COLO829 (cell line): ENCODE results near the gene COL16A1.

Experiments used
- DNase-seq: peaks from one replicate; pipeline ENCODE4 v3.0.0; 2012; ENCODE audit warnings: low spot score

Gene COL16A1

DNA sequence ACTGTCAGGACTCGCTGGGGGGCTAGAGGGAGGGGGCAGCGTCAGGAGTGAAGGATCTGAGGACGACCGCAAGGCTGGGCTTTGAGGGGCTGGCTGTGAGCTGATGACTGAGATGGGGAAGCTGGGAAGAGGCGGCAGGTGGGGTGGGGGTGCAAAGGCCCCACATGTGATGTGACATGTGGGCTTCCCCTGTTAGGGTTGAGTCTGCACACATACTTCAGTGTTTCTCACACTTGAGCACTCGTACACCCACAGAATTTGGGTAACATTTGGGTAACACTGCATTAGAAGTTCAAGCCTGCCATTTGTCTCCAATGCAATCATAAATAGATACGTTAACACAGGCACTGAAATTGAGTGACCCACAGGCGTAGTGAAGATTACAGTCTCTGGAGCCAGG is 16.2 kb downstream of the COL16A1 start:
- no peak for DNase-seq

DNA sequence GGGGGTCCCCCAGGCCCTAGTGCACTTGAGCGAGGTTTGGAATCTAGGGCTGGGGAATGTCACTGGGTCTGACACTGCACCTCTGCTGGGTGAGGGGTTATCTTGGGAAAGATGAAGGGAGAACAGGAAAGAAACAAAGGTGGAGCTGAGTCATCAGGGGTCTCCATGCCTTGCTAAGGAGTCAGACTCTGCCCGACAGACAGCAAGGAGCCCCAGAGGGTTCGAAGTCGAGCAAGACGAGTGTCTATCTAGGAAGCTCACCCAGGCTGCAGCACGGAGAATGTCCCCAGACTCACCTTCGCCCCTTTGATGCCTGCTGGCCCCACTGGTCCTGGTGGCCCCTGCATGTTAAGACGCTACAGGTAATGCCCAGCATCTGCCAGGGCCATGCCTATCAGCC is 18.0 kb downstream of the COL16A1 start:
- no peak for DNase-seq

DNA sequence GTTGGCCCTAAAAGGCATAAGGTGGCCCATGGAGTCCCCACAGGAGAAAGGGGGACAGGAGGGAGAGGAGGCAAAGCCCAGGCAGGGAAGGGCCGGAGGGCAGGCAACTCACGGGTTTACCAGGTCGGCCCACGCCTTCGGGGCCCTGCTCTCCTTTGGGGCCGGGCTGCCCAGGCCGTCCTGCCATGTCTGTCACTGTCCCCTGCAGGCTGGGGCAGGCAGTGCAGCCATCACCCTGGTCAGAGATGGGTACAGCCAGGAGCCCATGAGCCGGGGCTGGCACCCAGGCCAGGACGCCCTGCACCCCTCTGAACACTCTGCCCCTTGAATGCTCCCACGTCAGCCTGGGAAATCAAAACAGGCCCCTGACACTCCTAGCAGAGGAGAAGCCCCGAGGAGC is 19.8 kb downstream of the COL16A1 start:
- no peak for DNase-seq

DNA sequence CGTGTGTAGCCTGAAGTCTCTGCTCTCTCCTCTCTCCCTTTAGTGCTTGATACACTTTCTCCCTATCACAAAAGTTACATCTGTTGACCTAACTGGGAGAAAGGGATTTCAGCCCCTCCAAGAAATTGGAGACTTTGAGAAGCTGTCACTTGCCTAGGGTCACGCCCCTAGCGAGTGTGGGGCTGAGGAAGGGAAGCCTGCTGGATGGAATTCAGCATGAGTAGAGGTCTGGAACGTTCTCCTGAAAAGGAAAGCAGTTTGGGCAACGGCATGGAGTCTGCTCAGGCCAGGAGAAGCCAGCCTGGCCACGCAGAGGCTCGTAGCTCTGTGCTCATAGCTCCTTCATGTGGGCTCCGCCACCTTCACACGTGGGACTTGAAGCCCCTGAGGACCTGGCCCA is 22.4 kb downstream of the COL16A1 start:
- DNase-seq, result no peak

DNA sequence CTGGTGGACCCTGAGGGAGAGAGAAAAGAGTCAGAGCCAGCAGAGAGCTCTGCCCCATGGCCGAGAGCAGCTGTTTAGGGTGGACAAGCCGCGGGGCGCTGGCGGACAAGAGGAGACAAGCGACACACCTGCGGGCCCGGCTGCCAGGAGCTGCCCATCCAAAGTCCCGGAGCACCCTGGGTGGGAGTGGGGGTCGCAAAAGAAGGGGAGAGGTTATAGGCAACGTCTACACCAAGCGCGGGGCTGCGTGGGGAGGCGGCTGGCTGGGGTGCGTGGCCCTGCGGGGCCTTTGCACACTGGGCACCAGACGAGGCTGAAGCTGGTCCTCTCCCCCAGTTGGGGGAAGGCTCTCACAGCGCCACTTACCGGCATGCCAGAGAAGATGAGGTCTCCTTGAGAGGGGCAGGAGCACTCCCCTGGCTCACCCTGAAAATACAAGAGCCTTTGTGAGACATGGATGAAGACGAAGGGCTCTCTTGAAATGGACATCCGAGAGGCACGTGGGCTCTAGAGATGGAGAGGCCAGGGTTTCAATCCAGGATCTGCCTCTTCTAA is 24.1 kb downstream of the COL16A1 start:
- DNase-seq, result no peak

DNA sequence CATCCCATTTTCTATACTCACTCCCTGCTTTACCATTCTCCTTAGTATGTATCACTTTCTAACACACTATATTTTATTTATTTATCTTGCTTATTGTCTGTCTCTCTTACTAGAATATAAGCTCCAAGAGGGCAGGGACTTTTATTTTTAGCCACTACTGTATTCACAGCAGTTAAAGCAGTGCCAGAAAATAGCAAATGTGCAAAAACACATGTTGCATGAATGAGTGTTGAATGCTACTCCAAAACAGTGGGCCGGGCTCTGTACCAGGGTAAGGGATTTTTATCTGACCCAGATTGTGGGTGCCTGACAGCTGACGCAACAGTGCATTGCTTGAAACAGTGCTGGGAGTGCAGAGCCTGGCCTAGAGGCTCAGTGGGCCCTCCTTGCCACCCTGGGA is 24.7 kb downstream of the COL16A1 start:
- DNase-seq, result no peak

DNA sequence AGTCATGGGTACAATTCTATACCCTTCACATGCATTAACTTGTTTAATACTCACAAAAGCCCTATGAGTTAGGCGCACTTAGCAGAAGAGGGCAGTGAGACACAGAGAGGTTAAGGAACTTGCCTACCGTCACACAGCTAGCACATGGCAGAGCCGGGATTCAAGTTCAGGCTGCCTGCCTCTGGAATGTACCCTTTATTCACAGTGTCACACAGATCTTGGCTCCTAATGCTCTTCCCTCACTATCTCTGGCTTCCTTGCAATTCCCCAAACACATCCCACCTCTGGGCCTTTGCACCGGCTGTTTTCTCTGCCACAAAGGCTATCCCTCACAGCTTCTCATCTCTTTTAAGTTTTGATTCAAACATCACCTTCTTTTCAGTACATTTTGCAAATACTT is 25.1 kb downstream of the COL16A1 start:
- DNase-seq, result no peak

DNA sequence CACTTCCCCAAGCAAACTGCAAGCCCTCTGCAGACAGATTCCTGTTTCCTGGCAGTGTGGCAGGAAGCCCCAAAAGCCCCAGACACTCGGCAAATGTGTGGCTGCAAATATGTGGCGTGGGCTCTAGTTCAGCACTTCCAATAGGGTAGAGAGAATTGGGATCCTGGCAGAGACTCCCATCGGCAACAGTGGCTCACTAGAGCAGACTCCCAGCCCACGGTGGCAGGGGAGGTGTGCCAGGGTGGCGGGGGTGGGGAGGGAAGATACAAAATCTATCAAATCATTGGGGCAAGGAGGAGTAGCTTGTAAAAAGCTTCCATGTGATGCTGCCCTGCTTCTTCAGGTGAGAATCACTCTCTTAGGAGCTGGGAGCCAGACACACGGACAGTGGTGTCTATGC is 25.9 kb downstream of the COL16A1 start:
- DNase-seq, result no peak

DNA sequence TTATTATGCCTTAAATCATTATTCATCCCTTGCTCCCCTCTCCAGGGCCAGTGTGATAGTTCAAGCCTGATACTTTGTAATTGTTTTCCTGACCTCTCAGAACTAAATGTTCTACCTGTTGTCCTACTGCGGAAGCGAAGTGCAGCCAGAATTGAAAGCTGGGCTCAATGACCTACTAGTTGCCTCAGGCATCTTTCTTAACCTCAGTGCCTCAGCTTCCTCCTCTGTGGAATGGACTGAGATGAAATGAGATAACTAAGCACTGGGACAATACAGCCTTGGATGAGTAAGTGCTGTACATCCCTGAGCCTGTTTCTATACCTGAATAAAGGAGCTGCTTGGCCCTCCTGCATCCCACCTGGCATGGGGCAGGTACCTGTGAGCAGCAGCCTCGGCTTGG is 26.4 kb downstream of the COL16A1 start:
- DNase-seq, result no peak

DNA sequence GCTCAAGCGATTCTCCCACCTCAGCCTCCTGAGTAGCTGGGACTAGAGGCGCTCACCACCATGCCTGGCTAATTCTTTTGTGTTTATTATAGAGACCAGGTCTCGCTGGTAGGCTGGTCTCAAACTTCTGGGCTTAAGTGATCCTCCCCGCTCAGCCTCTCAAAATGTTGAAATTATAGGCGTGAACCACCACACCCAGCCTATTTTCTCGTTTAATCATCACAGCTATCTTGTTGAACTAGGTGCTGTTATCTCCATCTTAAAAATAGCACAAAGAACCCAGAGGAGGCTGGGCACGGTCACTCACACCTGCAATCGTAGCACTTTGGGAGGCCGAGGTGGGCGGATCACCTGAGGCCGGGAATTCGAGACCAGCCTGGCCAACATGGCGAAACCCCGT is 28.1 kb downstream of the COL16A1 start:
- DNase-seq, result no peak

DNA sequence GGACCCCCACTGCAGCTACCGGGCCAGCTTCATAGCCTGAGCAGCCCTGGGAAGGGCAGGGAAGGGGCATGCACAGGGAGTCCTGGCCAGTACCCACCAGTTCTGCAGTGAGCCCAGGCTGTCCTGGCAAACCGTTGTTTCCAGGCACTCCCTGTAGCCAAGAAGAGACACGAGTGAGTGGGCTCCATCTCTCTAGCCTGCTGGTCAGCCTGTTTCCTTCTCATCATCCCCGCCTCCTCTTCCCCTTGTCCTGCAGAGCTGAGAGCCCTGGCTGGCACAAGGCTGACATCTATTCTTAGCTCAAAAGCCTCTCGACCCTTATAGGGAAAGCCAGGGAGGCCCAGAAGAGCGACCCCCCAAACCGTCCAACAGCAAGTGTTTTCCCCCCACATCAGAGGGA is 28.7 kb downstream of the COL16A1 start:
- DNase-seq, result no peak

DNA sequence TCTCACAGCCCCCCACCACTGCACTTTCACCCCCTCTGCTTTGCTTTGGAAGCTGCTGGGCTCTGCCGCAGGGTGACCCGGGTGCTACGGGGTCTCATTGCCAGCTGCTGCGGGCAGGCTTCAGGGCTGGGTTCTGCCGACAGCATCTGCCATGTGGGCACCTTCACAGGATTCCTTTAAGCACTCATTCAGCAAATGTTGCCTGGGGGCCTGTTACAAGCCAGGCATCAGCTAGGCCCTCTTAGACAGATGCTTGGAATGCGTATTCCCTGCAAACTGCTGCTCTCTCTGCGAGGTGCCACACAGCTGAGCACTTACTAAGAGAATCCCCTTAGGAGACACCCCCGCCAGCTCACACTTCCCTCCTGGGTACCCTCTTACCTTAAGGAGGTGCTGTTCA is 29.2 kb downstream of the COL16A1 start:
- DNase-seq, result no peak

DNA sequence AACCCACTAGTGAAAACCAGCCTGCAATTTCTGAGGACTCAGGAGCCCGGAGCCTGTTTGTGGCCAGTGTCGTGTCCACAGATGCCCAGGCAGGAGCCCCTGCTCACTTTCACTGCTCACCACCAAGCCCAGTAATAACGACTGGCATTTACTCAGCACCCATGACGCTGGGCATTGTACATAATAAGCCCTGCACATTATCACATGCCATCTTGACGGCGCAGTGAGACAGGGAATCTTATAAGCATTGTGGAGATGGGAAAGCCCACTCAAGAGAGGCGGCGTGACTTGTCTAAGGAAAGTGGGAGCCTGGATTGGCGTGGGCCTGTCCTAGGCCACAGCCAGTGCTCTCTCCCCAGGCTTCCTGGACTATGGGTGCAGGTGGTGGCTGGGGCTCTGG is 30.4 kb downstream of the COL16A1 start:
- DNase-seq, result no peak

DNA sequence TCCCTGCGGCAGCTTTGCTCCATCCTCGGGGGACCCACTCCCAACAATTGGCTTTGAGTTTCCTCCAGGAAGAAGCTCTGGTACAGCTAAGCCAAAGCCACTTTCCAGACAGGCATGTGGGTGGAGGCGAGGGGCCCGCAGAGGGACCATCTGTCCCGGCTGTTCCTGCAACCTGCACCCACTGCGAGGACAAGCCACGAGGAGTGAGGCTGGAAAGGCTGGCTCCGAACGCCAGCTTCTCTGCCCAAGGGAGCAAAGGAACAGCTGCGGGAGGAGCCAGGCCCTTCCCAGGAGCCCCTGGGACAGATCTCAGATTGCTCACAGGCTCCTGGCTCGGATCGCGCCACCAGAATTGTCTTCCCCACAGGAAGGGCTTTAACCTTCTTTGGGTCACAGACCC is 30.8 kb downstream of the COL16A1 start:
- DNase-seq, result no peak

DNA sequence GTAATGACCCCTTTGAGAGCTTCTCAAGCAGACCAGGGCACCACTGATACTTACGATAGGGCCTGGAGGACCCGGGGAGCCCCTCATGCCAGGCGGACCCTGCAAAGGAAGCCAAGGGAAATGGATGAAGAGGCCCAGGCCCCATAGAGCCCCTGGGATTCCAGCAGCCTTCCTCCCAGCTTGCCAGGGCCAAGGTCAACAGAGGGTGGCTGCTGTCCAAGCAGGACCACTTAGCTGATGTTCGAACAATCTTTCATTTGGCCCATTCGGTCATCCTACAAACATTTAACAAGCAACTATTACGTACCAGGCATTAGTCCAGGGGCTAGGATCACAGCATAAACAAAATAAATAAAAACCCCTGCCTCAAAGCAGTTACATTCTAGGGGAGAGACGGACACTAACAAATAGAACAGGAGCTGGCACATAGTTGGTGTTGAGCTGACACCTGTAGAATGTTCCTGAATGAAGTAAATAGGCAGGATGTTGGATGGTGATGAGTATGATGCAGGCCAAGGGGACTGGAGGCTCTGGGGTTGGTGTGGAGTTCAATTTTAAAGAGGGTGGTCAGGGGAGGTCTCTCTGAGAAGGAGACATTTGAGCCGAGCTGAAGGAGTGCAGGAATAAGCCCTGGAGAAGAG is 32.1 kb downstream of the COL16A1 start:
- DNase-seq, result no peak

DNA sequence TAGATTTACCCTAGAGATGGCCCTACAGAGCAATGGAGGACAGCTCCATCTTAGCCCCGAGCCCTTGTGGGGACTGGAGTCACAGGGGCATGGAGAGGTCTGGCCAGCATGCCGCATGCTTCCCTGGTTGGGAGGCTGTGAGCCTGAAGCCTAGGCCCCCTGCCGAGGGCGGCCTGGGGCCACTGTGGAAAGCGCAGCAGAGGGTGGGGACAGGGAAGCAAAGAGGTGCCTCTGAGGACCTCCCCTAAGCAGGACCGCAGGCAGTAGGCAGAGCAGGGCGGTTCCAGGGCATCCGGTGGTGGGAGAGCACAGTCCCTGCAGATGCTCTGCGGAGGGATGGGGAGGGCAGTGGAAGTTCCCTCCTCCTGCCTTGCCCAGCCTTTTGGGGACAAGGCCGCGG is 32.7 kb downstream of the COL16A1 start:
- DNase-seq, result no peak

DNA sequence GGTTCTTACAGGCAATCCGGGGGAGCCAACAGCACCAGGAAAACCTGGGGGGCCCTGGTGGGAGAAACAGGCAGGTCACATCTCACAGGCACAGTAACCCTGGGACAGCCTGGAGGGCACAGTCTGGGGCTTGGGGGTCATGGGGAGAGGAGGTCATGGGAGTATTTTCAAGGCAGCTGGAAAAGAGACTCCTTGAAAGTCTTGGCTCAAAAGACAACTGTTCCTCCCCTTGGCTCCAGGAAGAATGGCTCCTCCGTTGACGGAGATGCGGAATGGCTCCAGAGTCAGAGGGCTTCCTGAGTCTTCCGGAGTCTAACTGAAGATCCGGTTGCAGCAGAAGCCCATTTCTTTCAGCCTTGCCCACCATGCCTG is 33.2 kb downstream of the COL16A1 start:
- DNase-seq, result no peak

DNA sequence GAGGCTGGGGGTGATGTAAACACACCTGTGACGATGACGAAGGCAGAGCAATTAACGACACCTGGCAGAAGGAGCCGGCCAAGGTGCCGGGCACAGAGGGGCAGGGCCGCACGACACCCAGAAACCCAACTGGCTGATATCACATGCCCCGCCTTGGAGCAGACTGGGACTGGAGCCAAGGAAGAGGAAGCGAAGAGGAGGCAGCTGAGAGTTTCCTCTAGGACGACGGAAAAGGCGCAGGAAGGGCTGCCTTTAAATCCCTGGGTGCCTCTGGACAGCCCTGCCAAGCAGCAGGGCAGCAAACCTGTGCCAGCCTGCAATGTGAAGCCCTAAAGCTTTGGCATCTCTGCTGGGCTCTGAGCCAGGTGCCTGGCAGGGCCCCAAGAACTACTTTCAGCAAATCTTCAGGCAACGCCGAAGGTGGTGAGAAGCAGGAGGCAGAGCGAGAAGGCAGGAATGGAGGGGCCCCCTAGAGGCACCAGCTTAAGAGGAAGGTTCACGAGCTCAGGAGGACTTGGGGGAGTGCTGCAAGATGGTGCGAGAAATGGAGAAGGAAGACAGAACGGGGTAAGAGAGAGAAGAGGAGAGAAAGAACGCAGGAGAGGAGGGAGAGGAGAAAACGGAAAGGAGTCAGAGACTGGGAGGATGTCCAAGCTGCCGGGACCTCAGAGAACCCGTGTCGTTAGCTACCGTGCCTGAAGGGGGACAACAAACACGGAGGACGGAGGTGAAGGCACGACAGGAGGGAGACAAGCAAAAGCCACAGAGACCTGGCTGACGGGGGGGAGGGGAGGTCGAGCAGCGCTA is 33.8 kb downstream of the COL16A1 start:
- no peak for DNase-seq

DNA sequence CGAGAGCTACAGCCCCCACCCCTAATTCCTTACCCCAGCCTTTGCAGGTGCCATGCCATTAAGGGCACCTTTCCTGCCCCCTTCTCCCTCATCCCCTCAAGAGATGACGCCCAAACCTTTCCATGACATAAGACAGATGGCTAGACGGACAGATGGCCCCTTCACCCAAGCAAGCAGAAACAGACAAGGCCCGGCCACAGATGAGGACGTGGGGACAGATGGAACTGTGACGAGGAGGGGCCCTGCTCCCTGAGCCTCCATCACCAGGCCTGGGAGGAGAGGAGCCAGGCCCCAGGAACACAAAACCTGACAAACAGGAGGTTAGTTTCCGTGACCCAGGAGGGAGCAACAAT is 34.4 kb downstream of the COL16A1 start:
- DNase-seq, result no peak

DNA sequence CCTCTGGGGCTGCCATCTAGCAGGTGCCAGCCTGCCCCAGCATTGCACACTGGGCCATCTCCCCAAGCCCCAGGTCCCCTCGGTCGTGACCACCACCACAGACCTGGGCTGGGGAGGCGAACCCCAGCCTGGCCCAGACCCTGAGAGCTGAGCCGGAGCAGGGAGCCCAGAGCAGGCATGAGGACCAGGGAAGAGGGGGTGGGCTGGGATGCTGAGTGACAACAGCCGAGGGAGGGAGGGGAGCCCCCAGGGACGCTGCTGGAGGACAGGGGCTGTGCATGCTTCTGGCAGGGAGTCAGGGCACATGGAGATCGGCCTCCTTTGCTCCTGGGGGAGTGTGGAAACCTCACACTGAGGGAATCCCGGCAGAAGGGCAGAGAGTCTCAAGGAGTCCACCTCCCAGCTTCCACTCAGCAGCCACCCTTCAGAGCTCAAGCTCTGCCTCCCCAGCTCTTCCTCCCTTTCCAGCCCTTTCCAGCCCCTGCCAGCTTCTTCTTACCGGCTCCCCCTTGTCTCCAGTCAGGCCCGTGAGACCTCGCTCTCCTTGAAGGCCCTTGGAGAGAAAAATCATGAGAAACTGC is 35.4 kb downstream of the COL16A1 start:
- DNase-seq, result no peak

DNA sequence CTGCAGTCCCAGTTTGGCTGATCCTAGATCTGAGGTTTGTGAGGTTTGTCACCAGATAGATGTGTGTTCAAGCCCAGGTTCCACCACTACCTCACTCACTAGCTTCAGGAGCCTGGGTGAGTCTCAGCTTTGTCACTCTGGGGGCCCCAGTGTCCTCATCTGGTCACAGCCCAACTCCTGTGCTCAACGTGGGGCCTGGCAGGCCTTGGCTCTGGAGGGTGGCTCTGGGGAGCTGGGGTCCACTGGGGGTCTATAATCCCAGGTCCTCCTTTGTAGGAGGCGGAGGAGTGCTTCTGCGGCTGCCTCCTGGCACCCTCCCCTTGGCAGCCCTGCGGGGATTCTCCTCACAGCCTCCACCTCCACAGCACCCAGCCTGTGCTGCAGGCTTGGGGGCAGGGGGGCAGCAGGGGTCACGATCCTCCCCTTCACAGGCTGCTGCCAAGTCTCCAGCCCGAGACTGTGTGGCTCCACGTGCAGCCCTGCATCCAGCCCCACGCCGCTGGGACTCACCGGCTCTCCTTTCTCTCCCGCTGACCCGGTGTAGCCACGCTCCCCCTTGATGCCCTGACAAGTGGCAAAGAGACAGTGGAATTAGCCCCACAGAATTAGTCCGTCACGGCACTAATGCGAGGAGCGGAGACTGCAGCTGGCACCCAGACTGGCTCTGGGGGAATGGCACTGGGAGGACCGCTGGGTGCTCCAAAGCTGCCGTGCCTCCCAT is 36.6 kb downstream of the COL16A1 start:
- no peak for DNase-seq

DNA sequence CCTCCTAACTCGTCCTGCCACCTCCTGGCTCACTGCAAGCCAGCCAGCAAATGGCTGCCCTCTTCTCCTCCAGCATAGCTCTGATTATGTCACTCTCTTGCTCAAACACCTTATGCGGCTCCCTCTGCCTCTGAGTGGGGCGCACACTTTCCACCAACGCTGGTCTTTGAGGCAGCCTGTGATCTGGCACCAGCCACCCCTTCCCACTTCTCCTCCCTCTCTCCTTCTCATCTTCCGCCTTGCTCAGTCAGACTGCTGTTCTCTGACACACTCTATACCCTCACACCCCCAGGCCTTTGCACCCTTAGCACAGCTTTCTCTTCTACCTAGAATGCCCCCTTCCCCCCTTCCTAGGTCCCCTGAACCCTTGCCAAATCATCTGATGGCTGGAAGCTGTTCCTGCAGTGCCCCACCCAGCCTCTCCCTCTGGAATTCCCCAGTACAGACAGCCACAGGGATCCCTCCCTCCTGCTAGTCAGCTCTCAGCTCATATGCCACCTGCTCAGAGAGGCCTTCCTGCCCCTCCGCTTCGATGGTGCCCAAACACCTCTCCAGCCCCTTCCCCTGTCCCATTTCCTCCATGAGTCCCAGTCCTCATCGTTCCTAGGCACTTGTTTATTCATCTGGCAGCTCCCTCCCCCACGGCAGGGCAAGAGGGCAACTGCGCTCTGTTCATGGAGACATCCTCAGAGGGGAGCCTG is 37.4 kb downstream of the COL16A1 start:
- no peak for DNase-seq
